ENCODE results near the gene DNAI1.
"Not testable (repeated sequence)": the region's sequence is repeated elsewhere in the genome, so short reads cannot be mapped to it uniquely, and the experiment has no call there.

DNAI1 gene

DNA sequence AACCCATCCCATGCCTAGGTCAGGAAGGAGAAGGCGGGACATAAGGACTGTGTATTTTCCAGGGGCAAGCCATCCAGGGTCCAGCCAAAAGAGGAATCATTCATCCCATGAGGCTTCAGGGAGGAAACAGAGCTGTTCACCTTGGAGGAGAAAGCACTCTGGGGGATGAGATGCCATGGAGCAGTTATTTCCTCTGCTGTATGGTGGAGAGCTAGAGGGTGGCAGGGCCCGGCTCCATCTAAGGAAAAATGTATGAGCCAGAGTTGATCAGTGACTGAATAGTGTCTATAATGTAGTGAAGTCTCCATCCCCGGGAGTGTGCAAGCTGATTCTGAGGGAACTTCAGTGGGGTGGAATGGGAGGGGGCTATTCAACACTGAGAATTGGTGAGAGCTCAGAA is 56.2 kb downstream of the DNAI1 start:
- no peak for DNase-seq

DNA sequence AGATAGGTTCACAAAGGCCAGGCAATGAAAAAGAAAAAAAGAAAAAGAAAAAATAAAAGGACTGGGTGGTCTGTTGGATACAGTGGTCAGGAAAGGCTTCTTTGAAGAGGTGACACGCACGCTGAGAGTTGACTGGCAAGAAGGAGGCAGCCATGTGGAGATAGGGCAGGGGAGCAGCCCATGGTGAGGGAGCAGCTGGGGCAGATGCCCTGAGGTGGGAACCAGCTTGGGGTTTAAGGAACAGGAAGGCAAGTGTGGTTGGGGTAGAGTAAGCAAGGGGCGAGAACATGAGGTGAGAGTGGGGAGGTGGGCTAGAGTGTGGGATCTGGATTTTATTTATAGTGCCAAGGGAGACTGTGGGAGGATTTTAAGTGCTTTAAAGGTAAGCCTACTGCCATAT is 57.4 kb downstream of the DNAI1 start:
- no peak for DNase-seq

DNA sequence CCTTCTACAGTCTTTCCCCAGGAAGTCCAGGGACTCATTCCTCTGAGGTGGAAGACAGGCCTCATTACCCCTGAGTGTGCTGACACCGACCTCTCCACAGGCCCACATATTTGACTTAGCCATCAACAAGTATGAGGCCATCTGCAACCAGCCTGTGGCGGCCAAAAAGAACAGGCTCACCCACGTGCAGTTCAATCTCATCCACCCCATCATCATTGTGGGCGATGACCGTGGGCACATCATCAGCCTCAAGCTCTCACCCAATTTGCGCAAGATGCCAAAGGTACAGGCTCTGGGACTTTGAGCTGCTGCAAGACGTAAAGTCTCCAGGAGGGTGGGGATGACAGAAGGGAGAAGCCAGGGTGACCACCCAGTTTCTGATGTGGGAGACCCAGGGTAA is 58.6 kb downstream of the DNAI1 start:
- DNase-seq = no peak

DNA sequence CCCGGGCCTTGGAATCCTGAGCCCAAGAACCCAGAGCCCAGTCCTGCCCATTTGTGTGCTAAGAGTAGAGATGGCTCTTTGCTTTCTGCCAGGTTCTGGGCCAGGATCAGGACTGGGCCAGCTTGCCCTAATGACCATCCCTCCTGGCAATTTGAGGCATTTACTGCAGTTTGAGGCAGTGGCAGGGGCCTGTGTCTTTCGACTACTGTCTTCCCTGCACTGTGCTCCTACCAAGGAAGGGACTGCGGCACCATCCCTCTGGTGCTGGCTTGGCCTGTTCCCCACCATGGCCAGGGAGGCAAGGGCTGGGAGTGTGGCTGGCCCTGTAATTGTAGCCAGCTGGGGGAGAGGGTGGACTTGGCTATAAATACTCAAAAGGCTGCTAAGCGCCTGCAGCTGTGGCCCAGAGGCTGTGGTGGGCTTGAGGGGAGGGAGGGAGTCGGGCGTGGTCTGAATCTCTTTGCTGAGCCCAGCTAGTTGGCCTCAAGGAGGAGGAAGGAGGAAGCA is 59.6 kb downstream of the DNAI1 start:
- DNase-seq = no peak

DNA sequence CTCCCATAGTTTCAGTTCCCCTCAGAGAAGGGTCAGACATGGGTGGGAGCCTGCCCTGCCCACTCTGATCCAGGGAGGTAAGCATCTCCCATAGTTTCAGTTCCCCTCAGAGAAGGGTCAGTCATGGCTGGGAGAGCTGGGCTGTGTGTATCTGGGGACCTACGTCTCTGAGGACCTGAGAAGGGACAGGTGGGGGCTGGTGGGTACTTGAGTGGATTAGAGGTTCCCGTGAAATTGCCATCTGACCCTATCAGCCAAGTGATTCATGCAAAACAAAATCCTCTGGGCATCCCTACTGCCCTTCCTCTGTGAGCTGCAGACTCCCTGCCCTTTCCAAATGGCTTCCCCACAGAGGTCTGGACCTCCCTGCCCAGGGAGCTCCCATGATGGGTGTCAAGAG is 60.3 kb downstream of the DNAI1 start:
- DNase-seq = no peak

DNA sequence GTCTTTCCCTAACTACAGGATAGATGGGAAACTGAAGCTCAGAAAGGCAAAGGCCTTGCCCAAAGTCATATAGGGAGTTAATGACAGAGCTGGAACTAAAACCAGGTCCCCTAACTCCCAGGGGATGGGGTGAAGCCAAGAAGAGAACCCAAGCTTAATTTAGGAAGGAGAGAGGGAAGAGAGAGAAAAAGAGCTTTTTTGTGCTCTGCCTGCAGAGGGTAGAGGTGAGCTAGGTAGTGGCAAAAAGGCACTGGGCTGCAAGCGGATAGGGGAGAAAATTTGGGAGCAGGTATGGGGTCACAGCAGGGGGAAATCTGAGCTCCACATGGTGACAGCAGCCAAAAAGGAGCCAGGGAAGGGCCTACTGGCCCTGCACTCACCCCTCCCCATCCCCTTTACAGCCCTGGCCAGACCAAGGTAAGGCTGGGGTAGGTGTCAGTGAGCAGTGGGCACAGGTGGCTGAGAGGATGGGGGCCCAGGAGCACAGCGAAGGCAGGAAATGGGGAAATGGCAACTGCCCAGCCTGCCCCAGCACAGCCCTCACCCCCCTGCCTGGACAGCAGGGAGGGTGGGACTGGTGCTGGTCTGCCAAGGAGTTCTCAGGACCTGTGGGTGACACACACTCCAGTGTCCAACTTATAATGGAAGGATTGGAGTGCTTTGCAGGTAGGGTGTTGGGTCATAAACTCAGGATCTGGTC is 60.9 kb downstream of the DNAI1 start:
- no peak for DNase-seq

DNA sequence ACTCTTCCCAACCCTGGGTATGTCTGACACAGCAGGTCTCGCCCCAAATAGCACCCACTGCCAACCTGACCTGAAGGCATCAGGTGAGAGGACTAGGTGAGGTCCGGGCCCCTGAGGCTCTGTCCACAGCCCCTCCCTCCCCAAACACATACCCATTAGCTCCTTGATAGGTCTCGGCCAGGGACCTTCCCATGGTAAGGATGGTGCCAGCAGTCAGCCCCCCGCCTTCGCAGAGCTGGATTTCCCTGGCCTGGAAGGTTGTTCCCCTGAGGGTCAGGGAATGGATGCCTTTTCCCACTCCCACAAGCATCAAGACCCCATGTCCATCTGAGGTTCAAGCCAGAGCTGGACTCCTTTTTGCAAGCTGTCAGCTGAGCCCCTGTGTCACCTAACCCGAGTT is 61.5 kb downstream of the DNAI1 start:
- DNase-seq = no peak

DNA sequence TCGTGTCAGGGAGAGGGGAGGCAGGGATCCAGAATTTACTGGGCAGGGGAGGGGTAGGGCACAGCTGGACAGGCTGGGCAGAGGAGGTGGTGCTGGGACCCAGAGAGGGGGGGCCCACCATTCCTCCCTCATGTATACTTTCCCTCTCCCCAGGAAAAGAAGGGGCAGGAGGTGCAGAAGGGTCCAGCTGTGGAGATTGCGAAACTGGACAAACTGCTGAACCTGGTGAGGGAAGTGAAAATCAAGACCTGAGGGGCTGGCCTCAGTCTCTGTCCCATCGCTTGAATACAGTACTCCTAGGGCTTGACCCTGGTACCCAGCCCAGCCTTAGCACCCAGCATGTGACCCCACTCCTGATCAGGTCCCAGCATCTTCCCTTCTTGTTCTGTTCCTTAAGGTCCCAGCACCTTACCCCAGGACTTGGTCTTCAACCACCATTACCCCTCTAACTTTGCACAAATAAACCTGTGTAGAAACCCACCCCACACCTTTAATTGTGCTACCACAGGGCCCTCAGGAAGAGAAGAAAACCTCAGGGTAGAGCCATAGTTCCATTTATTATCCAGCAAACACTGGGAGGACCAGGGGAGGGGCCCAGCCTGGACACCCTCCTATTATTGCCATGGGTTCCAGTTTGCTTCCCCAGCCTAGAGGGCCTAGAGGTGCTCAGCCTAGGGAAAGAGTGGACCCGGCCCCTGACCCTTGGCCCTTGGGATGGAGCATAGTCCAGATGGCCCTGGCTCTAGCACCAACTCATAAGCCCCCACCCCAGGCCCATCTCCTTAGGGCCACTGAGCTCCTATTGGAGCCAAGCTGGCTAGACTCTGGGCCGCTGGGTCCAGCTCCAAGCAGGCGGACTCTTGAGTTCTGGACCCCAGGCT is 62.1 kb downstream of the DNAI1 start:
- DNase-seq = no peak

DNA sequence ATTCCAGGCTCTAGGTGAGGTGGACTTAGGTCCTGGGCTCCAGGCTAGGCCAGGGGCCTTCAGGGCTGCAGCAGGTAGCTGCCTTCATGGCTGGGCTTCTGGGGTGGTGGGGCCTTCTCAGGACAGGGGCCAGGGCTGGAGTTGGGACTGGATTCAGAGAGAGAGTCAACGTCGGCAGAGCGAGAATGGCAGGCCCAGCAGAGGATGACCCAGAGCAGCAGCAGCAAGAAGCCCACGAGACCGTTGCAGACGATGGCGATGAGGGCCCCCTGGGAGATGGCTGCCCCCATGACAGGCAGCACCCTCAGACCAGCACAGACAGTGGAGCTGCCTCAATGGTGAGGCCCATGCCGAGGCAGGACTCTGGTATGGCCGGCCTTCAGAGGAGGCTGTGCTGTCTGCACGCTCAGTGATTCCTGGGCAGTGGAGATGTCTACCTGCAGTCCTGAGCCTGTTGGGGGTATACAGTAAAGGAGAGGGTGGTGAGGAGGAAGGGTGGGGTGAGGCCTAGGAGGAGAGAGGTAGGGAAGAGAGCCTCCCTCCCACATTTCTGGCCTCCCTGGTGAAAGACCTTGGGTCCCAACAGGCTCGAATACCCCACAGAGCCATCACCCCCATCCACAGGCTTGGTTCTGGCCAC is 62.9 kb downstream of the DNAI1 start:
- DNase-seq = no peak

DNA sequence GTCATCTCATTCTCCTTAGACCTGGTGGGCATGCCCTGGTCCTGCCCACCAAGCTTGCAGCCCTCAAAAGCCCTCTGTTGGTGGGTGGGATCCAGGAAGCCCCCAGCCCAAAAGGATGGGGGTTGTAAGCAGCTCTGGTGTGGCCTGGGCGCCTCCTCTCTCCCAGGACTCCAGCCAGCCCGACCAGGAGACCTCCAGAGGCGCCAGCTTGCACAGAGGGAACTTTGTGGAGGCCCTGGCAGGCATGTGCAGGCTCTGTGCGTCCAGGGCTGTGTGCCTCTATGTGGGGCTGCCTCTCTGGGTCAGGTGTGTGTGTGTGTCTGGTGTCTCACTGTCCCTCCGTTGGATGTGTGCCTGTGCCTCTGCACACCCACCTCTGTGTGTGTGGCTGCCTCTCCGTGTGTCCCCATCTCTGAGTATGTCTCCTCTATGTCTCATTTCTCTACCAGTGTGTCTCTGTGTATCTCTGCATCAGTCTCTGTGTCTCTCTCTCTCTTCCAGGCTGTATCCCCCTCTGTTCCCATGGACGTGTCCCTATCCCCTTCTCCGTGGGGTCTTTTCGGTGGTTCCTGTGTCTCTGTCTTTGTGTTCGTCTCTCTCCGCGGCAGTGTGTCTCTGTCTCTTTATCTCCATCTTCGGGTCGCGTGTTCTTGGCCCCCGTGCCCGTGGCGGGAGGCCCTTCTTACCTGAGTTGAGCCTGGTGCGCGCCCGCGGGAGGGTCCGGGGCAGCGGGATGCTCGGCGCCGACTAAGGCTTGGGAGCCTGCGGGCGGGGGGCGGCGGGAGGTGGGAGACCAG is 63.7 kb downstream of the DNAI1 start:
- DNase-seq = no peak

DNA sequence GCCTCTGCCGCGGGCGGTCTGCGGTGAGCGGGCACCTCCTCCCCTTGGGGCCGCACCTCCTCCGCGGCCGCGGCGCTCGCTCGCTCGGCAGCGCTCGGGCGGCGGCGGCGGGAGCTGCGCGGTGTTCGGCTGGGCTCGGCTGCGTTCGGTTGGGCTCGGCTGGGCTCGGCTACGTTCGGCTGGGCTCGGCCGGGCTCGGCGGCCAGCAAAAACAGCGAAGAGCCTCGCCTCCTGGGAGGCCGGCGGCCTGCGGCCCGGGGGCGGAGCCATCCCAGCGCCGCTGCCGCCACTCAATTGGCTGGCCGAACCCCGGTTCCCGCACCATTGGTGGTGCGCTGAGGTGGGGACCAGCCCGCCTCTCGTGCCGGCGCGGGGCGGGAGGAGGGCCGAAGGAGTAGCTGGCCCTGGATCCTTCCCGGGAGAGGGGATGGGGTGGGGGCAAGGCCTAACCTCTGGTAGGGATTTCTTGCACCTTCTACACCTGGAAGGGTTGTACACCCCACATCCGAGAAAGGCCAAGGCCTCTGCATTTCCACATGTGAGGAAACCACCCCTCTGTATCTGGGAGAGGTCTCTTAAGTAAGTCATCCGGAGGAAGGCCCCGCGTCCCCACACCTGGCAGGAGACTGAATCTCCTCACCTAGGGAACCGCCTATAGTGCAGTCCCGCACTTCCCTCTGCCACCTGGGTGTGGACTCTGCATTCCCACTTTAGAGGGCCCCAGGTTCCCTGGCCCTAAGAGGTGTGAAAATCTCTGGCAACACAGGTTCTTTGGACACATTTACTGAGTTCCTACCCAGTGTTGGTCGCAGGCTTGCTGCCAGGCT is 64.6 kb downstream of the DNAI1 start, which contains the start of gene ENHO:
Gene ENHO (minus strand): TSS at position 20 of the 827 bp plus-strand sequence. CDS start 1,295 bp downstream, outside the sequence.
- DNase-seq = peak; percentile 91

DNA sequence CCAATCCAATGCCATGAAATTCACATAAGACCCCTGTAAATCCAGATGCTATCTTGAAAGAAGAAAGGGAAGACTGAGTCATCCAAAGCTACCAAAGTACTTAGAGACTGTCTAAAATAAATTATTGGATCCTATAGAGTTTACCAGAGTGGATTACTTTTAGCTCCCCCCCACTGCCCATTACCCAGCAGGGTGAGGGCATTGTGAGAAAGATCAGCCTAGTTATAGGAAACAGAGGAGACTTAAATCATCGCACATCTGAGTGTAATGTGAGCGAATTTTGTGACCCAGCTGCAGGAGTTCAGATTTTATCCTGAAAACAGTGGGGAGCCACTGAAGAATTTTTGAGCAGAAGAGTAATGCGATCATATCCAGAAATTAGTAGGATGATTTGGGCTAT is 65.7 kb downstream of the DNAI1 start:
- DNase-seq = no peak

DNA sequence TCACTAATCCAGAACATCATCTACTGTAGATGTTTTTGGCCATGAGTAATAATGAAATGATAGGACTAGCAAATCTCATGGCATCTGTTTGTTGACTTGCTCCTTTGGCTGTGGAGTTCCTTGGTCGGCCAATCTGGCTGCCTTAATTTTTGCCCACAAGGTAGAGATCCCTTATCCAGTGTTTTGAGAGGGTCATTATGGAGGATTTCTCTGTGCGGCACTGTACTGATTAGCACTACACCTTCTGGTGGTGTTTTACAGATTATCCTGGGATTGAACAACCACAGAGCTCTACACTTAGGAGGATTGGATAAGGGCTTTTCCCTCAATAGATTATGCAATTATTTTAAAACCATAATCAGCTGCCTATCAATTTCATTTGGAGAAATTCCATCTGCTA is 67.4 kb downstream of the DNAI1 start:
- no peak for DNase-seq

DNA sequence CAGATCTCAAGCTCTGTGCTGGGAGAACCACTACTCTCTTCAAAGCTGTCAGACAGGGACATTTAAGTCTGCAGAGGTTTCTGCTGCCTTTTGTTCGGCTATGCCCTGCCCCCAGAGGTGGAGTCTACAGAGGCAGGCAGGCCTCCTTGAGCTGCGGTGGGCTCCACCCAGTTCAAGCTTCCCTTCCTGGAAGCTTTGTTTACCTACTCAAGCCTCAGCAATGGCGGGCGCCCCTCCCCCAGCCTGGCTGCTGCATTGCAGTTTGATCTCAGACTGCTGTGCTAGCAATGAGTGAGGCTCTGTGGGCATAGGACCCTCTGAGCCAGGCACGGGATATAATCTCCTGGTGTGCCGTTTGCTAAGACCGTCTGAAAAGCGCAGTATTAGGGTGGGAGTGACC is 73.4 kb downstream of the DNAI1 start:
- not testable (repeated sequence) for DNase-seq

DNA sequence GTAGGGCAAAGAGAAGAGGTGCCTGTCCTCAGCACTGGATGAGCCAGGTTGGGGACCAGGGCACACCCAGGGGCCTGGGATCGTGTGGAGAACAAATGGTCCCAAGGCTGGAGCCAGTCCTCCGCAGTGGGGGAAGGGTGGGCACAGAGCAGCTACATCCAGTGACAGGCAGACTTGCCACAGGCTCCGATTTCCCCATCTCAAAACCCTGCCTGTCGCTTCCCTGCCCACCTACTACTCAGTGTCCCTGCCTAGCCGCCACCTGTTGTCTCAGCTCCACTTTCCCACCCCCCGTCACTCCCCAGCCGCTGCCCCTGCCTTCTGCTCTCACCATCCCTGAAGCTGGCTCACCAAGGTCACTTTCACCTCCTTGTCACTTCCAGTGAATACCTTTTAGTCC is 78.1 kb downstream of the DNAI1 start:
- no peak for DNase-seq

DNA sequence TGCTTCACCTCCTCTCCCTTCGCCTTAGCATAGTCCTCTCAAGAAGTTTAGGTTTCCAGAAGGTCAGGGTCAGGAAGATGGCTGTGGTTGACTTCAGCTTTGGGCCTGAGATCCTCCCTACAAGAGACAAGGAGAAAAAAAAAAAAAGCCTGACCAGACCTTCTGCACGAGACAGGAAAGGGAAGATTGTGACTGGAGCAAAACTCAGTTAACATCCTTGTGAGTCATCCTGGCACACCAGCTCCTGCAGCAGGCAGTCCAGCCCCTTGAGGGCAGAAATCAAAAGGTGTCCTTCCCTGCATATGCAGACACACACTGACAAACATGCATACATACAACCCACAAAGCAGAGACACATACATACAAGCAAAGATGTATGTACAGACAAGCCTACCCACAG is 82.2 kb downstream of the DNAI1 start:
- no peak for DNase-seq

DNA sequence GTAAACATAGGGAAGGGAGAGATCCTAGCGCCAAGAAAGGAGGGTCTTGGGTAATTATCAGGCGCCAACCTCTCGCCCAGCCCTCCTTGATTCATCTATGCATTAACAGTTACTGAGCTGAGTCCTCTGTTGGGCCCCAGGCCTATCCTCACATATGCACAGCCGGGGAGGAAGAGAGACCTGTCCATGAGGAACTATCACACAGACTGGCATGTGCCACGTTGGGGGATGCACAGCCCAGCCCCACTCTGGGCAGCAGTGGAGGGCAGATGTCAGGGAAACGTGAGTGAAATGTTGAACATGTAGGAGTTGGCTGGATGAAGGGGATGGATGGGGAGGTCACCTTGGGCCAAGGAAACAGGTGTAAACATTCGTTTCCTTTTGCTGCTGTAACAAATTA is 82.9 kb downstream of the DNAI1 start:
- no peak for DNase-seq

DNA sequence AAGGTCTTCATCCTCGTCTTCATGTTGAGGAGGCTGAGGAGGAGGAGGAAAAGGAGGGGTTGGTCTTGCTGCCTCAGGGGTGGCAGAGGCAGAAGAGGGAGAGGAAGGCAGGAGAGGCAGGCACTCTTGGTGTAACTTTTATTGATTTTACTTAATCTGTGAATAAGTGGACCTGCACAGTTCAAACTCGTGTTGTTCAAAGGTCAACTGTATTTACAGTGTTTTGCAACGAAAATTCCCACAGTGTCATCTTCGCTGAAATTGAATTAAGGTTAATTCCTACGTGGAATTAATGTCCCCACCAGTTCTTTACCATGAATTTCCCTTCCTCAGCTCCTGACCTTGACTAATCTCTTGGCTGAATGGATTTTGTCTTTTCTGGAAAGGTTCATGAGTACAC is 85.4 kb downstream of the DNAI1 start:
- DNase-seq = no peak

DNA sequence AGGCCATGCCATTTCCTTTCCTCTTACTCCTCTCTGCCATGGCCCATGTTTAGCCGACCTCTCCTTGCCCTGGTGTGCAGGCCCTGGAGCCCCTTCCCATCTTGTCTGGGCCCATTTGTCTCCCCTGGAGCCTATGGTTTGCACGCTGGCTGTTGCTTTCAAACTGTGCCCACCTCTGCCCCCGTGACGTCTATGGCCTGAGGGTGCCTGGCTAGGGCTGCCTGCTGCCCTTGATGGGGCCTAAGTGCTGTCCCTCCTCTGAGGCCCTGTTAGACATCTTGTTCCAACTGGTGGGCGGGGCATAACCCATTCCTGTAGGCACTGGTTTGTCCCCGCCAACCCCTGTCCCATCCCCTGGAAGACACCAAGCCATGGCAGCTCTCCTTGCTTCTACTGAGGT is 86.9 kb downstream of the DNAI1 start:
- no peak for DNase-seq

DNA sequence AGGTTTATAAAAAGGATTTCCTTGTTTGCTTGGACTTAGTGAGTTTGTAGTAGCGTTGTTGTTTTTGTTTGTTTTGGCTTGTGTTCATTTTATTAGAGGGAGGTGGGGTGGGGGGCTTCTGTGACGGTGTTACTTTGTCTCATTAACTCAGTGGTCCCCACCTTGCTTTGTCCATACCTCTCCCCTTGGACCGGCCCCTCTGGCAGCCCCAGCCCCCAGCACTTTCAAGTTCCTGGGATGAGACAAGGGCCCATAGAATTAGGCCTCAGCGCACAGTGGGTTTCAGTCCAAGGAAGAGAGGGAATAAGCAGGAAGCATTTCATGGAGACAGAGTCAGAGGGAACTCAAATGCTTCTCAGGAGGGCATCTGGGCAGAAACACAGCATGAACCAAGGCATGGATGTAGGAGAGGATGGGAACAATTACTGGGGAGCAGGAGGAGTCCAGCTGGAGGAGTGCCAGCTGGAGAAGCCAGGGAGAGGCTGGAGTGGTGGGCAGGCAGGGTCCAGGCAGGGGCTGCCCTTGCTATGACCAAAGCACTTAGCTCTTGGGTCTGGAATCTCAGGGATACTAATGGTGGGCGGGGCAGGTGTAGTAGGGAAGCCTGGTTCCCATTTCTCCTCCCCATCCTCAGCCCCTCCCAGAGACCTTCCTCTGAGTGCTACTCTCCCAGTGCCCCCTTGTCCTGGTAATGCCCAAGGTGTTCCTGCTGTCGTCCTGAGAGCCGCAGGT is 87.7 kb downstream of the DNAI1 start:
- no peak for DNase-seq
